DOHH2 (cell line): ENCODE results near the gene IL9R.
"Not testable (repeated sequence)": the region's sequence is repeated elsewhere in the genome, so short reads cannot be mapped to it uniquely, and the experiment has no call there.

Source experiments
- H3F3A ChIP-seq: fragments of 200-600 bp; sonication (generic), shearing (Covaris generic); 2 replicates; pipeline ENCODE4 v1.6.0; 2016; ENCODE audit warnings: antibody characterized with exemption, mild to moderate bottlenecking; ENCODE audit not compliant: control insufficient read depth, insufficient read depth
- H3K27ac ChIP-seq: fragments of 200-600 bp; sonication (generic); 2 replicates; pipeline ENCODE4 v1.5.1; 2014; ENCODE audit warnings: low read depth, mild to moderate bottlenecking, low read length, moderate library complexity
- H3K27me3 ChIP-seq: fragments of 200-600 bp; sonication (generic); 2 replicates; pipeline ENCODE4 v1.6.1; 2014; ENCODE audit warnings: mild to moderate bottlenecking, low read length, mixed read lengths; ENCODE audit not compliant: control insufficient read depth
- H3K36me3 ChIP-seq: fragments of 200-600 bp; sonication (generic); 2 replicates; pipeline ENCODE4 v1.6.1; 2014; ENCODE audit warnings: mild to moderate bottlenecking, low read length, moderate library complexity, mixed read lengths; ENCODE audit not compliant: control insufficient read depth
- H3K4me1 ChIP-seq: fragments of 200-600 bp; sonication (generic); 2 replicates; pipeline ENCODE4 v1.6.1; 2014; ENCODE audit warnings: mild to moderate bottlenecking, low read length, mixed read lengths; ENCODE audit not compliant: control insufficient read depth
- H3K4me2 ChIP-seq: fragments of 200-600 bp; sonication (generic); 2 replicates; pipeline ENCODE4 v1.6.0; 2014; ENCODE audit warnings: mild to moderate bottlenecking, low read length, moderate library complexity
- H3K4me3 ChIP-seq: fragments of 200-600 bp; sonication (generic); 2 replicates; pipeline ENCODE4 v1.5.1; 2014; ENCODE audit warnings: mild to moderate bottlenecking, low read length, mixed read lengths
- H3K79me2 ChIP-seq: fragments of 200-600 bp; sonication (generic); 2 replicates; pipeline ENCODE4 v1.6.1; 2014; ENCODE audit warnings: mild to moderate bottlenecking, low read length, mixed read lengths; ENCODE audit not compliant: control insufficient read depth
- H3K9me2 ChIP-seq: fragments of 200-600 bp; sonication (generic); replicated peaks from 2 replicates; pipeline ENCODE4 v1.6.1; 2014; ENCODE audit warnings: mild to moderate bottlenecking, low read length, mixed read lengths; ENCODE audit not compliant: control insufficient read depth
- H3K9me3 ChIP-seq: fragments of 200-600 bp; sonication (generic); 2 replicates; pipeline ENCODE4 v1.6.1; 2014; ENCODE audit warnings: antibody characterized with exemption, low read length, mixed read lengths; ENCODE audit not compliant: control insufficient read depth, insufficient read depth
- H4K20me1 ChIP-seq: fragments of 200-600 bp; sonication (generic); 2 replicates; pipeline ENCODE4 v1.6.0; 2014; ENCODE audit warnings: low read depth, mild to moderate bottlenecking, antibody characterized with exemption, low read length, moderate library complexity; ENCODE audit not compliant: control insufficient read depth, insufficient read depth
- EZH2phosphoT487 ChIP-seq: fragments of 200-600 bp; sonication (generic); IDR thresholded peaks from 2 replicates; pipeline ENCODE4 v1.6.1; 2017; ENCODE audit warnings: borderline replicate concordance, mild to moderate bottlenecking, antibody characterized with exemption, low read length, moderate library complexity, mixed read lengths
- TF ChIP-seq, protein P1 (sequence below): fragments of 200-600 bp; sonication (generic); IDR thresholded peaks from one replicate; pipeline ENCODE4 v1.5.1; 2014; ENCODE audit warnings: antibody characterized with exemption, mild to moderate bottlenecking, low read depth, low read length; ENCODE audit not compliant: poor library complexity, severe bottlenecking

Gene IL9R

GRCh38 chrX:155968791-155969190 lies 28.7 kb upstream of the IL9R start:
- Histone ChIP-seq H3K27ac (no peak overlapping the region), H3K4me2 (no peak overlapping the region), H4K20me1 (no peaks in the 10 kb centered on the region), H3K9me2 (no peaks in the 10 kb centered on the region), H3F3A (no peaks in the 10 kb centered on the region), H3K4me3 (no peak overlapping the region), H3K9me3 (no peaks in the 10 kb centered on the region), H3K4me1 (no peaks in the 10 kb centered on the region), H3K27me3 (no peaks in the 10 kb centered on the region), H3K79me2 (no peaks in the 10 kb centered on the region), H3K36me3 (no peaks in the 10 kb centered on the region)
- TF ChIP-seq, protein P1, sequence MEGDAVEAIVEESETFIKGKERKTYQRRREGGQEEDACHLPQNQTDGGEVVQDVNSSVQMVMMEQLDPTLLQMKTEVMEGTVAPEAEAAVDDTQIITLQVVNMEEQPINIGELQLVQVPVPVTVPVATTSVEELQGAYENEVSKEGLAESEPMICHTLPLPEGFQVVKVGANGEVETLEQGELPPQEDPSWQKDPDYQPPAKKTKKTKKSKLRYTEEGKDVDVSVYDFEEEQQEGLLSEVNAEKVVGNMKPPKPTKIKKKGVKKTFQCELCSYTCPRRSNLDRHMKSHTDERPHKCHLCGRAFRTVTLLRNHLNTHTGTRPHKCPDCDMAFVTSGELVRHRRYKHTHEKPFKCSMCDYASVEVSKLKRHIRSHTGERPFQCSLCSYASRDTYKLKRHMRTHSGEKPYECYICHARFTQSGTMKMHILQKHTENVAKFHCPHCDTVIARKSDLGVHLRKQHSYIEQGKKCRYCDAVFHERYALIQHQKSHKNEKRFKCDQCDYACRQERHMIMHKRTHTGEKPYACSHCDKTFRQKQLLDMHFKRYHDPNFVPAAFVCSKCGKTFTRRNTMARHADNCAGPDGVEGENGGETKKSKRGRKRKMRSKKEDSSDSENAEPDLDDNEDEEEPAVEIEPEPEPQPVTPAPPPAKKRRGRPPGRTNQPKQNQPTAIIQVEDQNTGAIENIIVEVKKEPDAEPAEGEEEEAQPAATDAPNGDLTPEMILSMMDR, result no peak
- no peak for TF ChIP-seq EZH2phosphoT487

DNA sequence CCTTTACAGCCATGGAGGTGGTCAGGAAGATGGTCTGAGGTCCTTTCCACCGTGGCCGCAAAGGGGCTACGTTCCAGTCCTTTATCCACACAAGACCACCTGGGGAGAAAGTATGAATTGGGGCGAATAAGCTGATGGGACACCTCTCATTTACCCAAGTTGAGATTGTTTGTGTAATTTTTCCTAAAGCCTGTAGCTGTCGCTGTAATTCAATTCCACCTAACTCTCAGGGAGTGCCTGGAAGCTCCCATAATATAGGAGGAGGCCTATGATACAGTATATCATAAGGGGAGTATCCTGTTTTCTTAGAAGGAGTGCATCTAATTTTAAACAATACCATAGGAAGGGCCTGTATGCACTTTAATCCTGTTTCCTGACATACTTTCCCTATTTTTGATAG lies 25.8 kb upstream of the IL9R start:
- H3K4me2 ChIP-seq, result not testable (repeated sequence)

DNA sequence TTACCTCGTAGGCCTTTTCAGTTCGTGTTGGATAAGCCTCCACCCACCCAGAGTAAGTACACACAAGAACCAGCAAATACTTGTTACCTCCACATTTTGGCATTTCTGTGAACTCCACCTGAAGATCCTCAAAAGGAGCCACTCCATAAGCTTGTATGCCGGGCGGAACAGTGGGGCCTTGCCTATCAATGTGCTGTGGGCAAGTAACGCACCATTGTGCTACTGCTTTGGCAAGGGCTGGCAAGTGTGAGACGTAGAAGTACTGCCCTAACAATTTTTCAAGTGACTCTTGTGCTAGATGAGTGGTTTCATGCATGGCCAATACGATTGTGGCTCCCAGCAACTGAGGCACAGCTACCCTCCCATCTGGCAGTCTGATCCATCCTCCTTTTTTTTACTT lies 25.3 kb upstream of the IL9R start:
- H3F3A ChIP-seq, H3K27me3 ChIP-seq, H4K20me1 ChIP-seq, H3K4me2 ChIP-seq, H3K79me2 ChIP-seq, H3K4me3 ChIP-seq, H3K36me3 ChIP-seq, H3K9me2 ChIP-seq, H3K4me1 ChIP-seq, H3K9me3 ChIP-seq, H3K27ac ChIP-seq: not testable (repeated sequence)

More for the DNA sequence above, 25.8 kb upstream of the IL9R start:
- H3K4me1 ChIP-seq, H3K9me3 ChIP-seq, H3K27me3 ChIP-seq, H3K36me3 ChIP-seq, H4K20me1 ChIP-seq, H3K27ac ChIP-seq, H3K79me2 ChIP-seq, H3F3A ChIP-seq, H3K9me2 ChIP-seq, H3K4me3 ChIP-seq: not testable (repeated sequence)

- Histone ChIP-seq H3K9me2 (no peaks in the 10 kb centered on the region), H3K79me2 (no peaks in the 10 kb centered on the region), H4K20me1 (no peaks in the 10 kb centered on the region), H3K4me2 (no peak overlapping the region), H3F3A (no peaks in the 10 kb centered on the region), H3K4me1 (no peaks in the 10 kb centered on the region), H3K27me3 (no peaks in the 10 kb centered on the region), H3K4me3 (no peak overlapping the region), H3K27ac (no peak overlapping the region), H3K36me3 (no peaks in the 10 kb centered on the region), H3K9me3 (no peaks in the 10 kb centered on the region)
- TF ChIP-seq, protein P1, result no peak
- TF ChIP-seq EZH2phosphoT487, result no peak
Measured at GRCh38 chrX:155983326-155983725, 14.2 kb upstream of the IL9R start.
